Smooth muscle cell (in vitro differentiated cells): Measurements from ENCODE around the gene RGS19. TPM values are rescaled to one million over a fixed set of nuclear protein-coding genes. Genes with fewer than 3 reads are reported as not detected.

Experiments used
- DNase-seq: peaks from one replicate; lab custom pipeline; 2025; ENCODE audit not compliant: unreplicated experiment; lab: John Stamatoyannopoulos, UW
- H2AFZ ChIP-seq: fragments of 200-600 bp; sonication (generic); 2 replicates; pipeline ENCODE4 v1.6.0; 2016; ENCODE audit warnings: antibody characterized with exemption, low read depth, mild to moderate bottlenecking
- H3F3A ChIP-seq: fragments of 200-600 bp; sonication (generic); 2 replicates; pipeline ENCODE4 v1.6.0; 2017; ENCODE audit warnings: antibody characterized with exemption, low read depth
- H3K27ac ChIP-seq: fragments of 200-600 bp; sonication (generic); 2 replicates; pipeline ENCODE4 v1.5.1; 2016; ENCODE audit warnings: low read depth, mild to moderate bottlenecking
- H3K27me3 ChIP-seq: fragments of 200-600 bp; sonication (generic); 2 replicates; pipeline ENCODE4 v1.6.1; 2016; ENCODE audit warnings: low read depth, mild to moderate bottlenecking
- H3K36me3 ChIP-seq: fragments of 200-600 bp; sonication (generic); 2 replicates; pipeline ENCODE4 v1.5.1; 2016; ENCODE audit warnings: low read depth
- H3K4me1 ChIP-seq: fragments of 200-600 bp; sonication (generic); 2 replicates; pipeline ENCODE4 v1.5.1; 2016; ENCODE audit warnings: low read depth
- H3K4me2 ChIP-seq: fragments of 200-600 bp; sonication (generic); 2 replicates; pipeline ENCODE4 v1.6.0; 2016; ENCODE audit warnings: mild to moderate bottlenecking
- H3K4me3 ChIP-seq: fragments of 200-600 bp; sonication (generic); 2 replicates; pipeline ENCODE4 v1.5.1; 2016; ENCODE audit warnings: mild to moderate bottlenecking
- H3K79me2 ChIP-seq: fragments of 200-600 bp; sonication (generic); 2 replicates; pipeline ENCODE4 v1.6.0; 2016; ENCODE audit warnings: low read depth, mild to moderate bottlenecking
- H3K9ac ChIP-seq: fragments of 200-600 bp; sonication (generic); 2 replicates; pipeline ENCODE4 v1.6.0; 2016; ENCODE audit warnings: low read depth
- H3K9me3 ChIP-seq: fragments of 200-600 bp; sonication (generic); replicated peaks from 2 replicates; pipeline ENCODE4 v1.5.1; 2016; ENCODE audit warnings: low read depth
- H4K20me1 ChIP-seq: fragments of 200-600 bp; sonication (generic); 2 replicates; pipeline ENCODE4 v1.6.0; 2016; ENCODE audit warnings: low read depth
- CTCF ChIP-seq: fragments of 200-600 bp; sonication (generic); IDR thresholded peaks from 2 replicates; pipeline ENCODE4 v1.5.1; 2017; ENCODE audit warnings: borderline replicate concordance, mild to moderate bottlenecking, antibody characterized with exemption; ENCODE audit not compliant: insufficient read depth, poor library complexity, severe bottlenecking
- WGBS: methylation state at CpG from one replicate; pipeline ENCODE4 v1.1.7; 2016; ENCODE audit warnings: low lambda C conversion rate; 5-methylcytosine and 5-hydroxymethylcytosine counted together
- polyA plus RNA-seq: library from polyadenylated mRNA; unstranded; fragments of >200 nt; fragmentation: Nextera tagmentation; extraction: Ambion mirVana; gene quantifications from 2 replicates; pipeline ENCODE4 v1.2.1, GENCODE V29; 2016
- total RNA-seq: library from RNA; depleted of rRNA; stranded (reverse); fragments of >200 nt; gene quantifications from 2 replicates; pipeline ENCODE4 v1.2.3, GENCODE V29; 2014

Gene RGS19
- total and polyA plus RNA-seq, 2 experiments from 2014 or later = 17.4 to 24.6 TPM

- 96% methylated on average over 38 of the region's 38 CpGs for WGBS
- no peaks in the 10 kb centered on the region for H3K4me1 ChIP-seq
- TF ChIP-seq CTCF = no peak
- H3K9ac ChIP-seq = no peak overlapping the region
- no peaks in the 10 kb centered on the region for H3K79me2 ChIP-seq
- no peaks in the 10 kb centered on the region for H3K27me3 ChIP-seq
- DNase-seq = no peak
- no peaks in the 10 kb centered on the region for H3F3A ChIP-seq
- no peak overlapping the region for H3K27ac ChIP-seq
- H3K4me2 ChIP-seq = no peak overlapping the region
- H3K9me3 ChIP-seq = no peaks in the 10 kb centered on the region
- peaks cover under 1% of the 10 kb centered on the region for H3K36me3 ChIP-seq
- no peaks in the 10 kb centered on the region for H4K20me1 ChIP-seq
- H3K4me3 ChIP-seq = no peak overlapping the region
- H2AFZ ChIP-seq = no peak overlapping the region
Observed at GRCh38 chr20:64029293-64030117, 49.8 kb downstream of the RGS19 start.

- no peak for DNase-seq
- peaks cover 7% of the 10 kb centered on the region for H4K20me1 ChIP-seq
- peaks cover 4% of the 10 kb centered on the region for H3K36me3 ChIP-seq
- H3K4me3 ChIP-seq = no peak overlapping the region
- no peaks in the 10 kb centered on the region for H3K27me3 ChIP-seq
- H3K9ac ChIP-seq = no peak overlapping the region
- no peaks in the 10 kb centered on the region for H3F3A ChIP-seq
- H2AFZ ChIP-seq = no peak overlapping the region
- WGBS = 81% methylated on average over 24 of the region's 24 CpGs
- H3K4me2 ChIP-seq = no peak overlapping the region
- no peaks in the 10 kb centered on the region for H3K79me2 ChIP-seq
- no peak for TF ChIP-seq CTCF
- H3K4me1 ChIP-seq = no peaks in the 10 kb centered on the region
- no peaks in the 10 kb centered on the region for H3K9me3 ChIP-seq
- no peak overlapping the region for H3K27ac ChIP-seq
Observed at GRCh38 chr20:64027981-64028685, 51.2 kb downstream of the RGS19 start.

GRCh38 chr20:64025826-64026412, 53.4 kb downstream of the RGS19 start:
- no peak overlapping the region for H3K9ac ChIP-seq
- no peak overlapping the region for H3K4me2 ChIP-seq
- H3K27me3 ChIP-seq = no peaks in the 10 kb centered on the region
- H3K9me3 ChIP-seq = no peaks in the 10 kb centered on the region
- no peak overlapping the region for H3K4me3 ChIP-seq
- no peak overlapping the region for H2AFZ ChIP-seq
- H3K4me1 ChIP-seq = no peaks in the 10 kb centered on the region
- no peak for TF ChIP-seq CTCF
- no peaks in the 10 kb centered on the region for H3K79me2 ChIP-seq
- H3K36me3 ChIP-seq = peaks cover 4% of the 10 kb centered on the region
- DNase-seq = no peak
- 93% methylated on average over 29 of the region's 29 CpGs for WGBS
- H3F3A ChIP-seq = no peaks in the 10 kb centered on the region
- H3K27ac ChIP-seq = no peak overlapping the region
- H4K20me1 ChIP-seq = peaks cover 7% of the 10 kb centered on the region
